Neural crest cell (in vitro differentiated cells): ENCODE measurements around the gene FHIT. TPM values are rescaled to one million over a fixed set of nuclear protein-coding genes. Genes with fewer than 3 reads are reported as not detected.

Source experiments
- DNase-seq: peaks from one replicate; pipeline ENCODE4 v3.0.0; 2021; ENCODE audit warnings: low read depth, mixed read lengths, low spot score
- H3K27ac Mint-ChIP-seq: one replicate; pipeline ENCODE4 v1.8.0; 2021; ENCODE audit warnings: mild to moderate bottlenecking, mixed read lengths; ENCODE audit not compliant: unreplicated experiment
- H3K27me3 Mint-ChIP-seq: 2 replicates; pipeline ENCODE4 v1.8.0; 2021; ENCODE audit warnings: low read depth, mild to moderate bottlenecking, mixed read lengths
- H3K36me3 Mint-ChIP-seq: 2 replicates; pipeline ENCODE4 v1.8.0; 2021; ENCODE audit warnings: low read depth, mild to moderate bottlenecking, mixed read lengths
- H3K4me1 Mint-ChIP-seq: 2 replicates; pipeline ENCODE4 v1.8.0; 2021; ENCODE audit warnings: mixed read lengths
- H3K4me3 Mint-ChIP-seq: one replicate; pipeline ENCODE4 v1.8.0; 2021; ENCODE audit warnings: mild to moderate bottlenecking, mixed read lengths
- H3K9me3 Mint-ChIP-seq: 2 replicates; pipeline ENCODE4 v1.8.0; 2021; ENCODE audit warnings: mixed read lengths
- total RNA-seq: library from RNA; stranded (reverse); gene quantifications from 2 replicates; pipeline ENCODE4 v1.2.1, GENCODE V29; 2021
- TF ChIP-seq, protein P1 (sequence below): fragments of 200-600 bp; sonication (generic); conservative IDR thresholded peaks from 2 replicates; pipeline ENCODE4 v1.5.0; 2021; ENCODE audit warnings: antibody characterized with exemption, mild to moderate bottlenecking

FHIT gene
- total RNA-seq, 1 donor from 2014 or later, result 5.2 TPM

DNA sequence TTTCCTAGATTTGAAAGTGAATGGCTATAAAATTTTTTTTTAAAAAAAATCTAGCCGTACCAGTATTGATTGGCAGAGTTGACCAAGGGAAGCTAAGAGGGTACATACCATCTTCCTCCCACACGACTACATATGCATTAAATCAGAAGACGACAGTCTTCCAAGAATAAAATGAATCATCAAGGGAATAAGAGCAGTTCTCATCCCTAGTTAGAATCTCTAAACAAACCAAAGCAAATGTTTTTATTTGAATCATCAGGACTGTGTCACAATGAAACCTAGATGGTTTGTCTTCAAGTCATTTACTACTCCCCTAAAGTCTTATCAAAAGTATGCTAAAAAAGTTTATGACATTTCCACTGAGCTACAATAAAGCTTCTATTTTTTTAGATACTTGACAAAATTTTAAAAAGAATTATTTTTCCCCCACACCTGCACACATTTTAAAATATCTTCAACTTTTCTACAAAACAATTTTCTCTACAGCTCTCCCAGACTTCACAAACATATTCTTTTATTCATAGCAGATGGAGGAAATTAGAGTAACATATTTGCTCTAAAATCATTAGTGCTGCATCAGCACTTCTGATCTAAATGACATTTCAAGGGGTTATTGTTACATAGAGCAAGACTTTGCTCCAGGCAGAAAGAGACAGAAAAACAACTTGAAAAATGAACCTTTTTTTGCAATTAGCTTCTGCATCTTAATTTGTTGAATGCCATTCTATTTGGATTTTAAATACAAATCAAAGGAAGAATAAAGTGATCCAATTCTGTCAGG, 547.1 kb downstream of the FHIT start:
- Mint-ChIP-seq H3K36me3 (no peaks in the 10 kb centered on the region), H3K4me1 (peaks cover 5% of the 10 kb centered on the region), H3K27me3 (no peaks in the 10 kb centered on the region), H3K4me3 (no peak overlapping the region), H3K27ac (no peak overlapping the region), H3K9me3 (no peaks in the 10 kb centered on the region)
- TF ChIP-seq, protein P1, sequence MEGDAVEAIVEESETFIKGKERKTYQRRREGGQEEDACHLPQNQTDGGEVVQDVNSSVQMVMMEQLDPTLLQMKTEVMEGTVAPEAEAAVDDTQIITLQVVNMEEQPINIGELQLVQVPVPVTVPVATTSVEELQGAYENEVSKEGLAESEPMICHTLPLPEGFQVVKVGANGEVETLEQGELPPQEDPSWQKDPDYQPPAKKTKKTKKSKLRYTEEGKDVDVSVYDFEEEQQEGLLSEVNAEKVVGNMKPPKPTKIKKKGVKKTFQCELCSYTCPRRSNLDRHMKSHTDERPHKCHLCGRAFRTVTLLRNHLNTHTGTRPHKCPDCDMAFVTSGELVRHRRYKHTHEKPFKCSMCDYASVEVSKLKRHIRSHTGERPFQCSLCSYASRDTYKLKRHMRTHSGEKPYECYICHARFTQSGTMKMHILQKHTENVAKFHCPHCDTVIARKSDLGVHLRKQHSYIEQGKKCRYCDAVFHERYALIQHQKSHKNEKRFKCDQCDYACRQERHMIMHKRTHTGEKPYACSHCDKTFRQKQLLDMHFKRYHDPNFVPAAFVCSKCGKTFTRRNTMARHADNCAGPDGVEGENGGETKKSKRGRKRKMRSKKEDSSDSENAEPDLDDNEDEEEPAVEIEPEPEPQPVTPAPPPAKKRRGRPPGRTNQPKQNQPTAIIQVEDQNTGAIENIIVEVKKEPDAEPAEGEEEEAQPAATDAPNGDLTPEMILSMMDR, result no peak
- no peak for DNase-seq

DNA sequence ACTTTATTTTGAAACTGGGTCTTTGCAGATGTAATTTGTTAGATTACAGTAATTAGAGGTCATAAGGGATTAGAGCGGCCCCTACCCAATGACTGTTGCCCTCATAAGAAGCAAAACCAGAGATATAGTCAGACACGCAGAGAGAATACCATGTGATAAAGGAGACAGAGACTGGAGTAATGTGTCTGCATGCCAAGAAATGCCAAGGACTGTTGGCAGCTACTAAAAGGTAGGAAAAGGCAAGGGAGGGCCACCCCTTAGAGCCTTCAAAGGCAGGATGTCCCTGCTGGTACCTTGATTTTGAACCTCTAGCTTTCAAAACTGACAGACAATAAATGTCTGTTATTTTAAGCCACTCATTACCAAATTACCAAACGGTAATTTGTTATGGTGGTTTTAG, 548.2 kb downstream of the FHIT start:
- TF ChIP-seq, protein P1, result no peak

DNA sequence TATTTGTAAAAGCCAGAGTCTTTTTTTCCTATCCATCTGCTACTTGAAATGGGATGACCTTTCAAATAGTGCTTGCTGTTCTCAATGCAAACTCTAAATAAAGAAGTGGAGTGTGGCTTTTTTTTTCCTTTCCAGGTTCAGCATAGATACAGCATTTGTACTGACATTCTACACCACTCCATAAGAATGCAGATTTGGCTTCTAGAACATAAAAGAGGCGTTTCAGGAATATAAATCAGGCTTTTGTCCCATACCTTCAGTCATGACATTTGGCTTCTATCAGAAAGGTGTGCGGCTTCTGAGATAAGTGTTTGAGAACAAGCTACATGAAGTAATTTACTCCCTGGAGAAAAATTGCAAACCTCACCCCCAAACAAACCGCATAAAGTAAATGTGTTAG, 553.1 kb downstream of the FHIT start:
- no peak overlapping the region for H3K4me3 Mint-ChIP-seq
- no peaks in the 10 kb centered on the region for H3K9me3 Mint-ChIP-seq
- peaks cover 2% of the 10 kb centered on the region for H3K36me3 Mint-ChIP-seq
- H3K4me1 Mint-ChIP-seq, result peaks cover 10% of the 10 kb centered on the region
- no peaks in the 10 kb centered on the region for H3K27me3 Mint-ChIP-seq
- no peak overlapping the region for H3K27ac Mint-ChIP-seq
- DNase-seq, result no peak
- TF ChIP-seq, protein P1, result no peak

More for the DNA sequence above, 548.2 kb downstream of the FHIT start:
- no peak for DNase-seq
- H3K9me3 Mint-ChIP-seq, result no peaks in the 10 kb centered on the region
- peaks cover 10% of the 10 kb centered on the region for H3K4me1 Mint-ChIP-seq
- H3K27ac Mint-ChIP-seq, result no peak overlapping the region
- no peak overlapping the region for H3K4me3 Mint-ChIP-seq
- H3K27me3 Mint-ChIP-seq, result no peaks in the 10 kb centered on the region
- no peaks in the 10 kb centered on the region for H3K36me3 Mint-ChIP-seq

DNA sequence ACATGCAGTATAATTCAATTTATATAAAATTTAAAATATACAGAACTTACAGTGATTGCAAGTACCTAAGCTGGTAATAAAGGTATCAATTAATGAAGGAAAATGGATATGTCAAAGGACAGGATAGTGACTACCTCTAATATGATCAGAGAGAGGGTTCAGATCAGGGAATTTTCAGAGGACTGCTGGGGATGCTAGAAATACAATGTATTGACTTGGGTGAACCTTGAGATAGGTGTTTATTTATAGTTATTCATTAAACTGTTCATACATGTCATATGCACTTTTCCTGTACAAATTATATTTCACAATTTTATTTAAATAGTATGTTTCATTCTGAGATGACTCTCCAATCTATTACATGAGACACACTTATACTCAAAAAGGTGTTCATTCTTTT, 554.1 kb downstream of the FHIT start:
- Mint-ChIP-seq H3K27ac (no peak overlapping the region), H3K4me1 (peaks cover 10% of the 10 kb centered on the region), H3K4me3 (no peak overlapping the region), H3K27me3 (no peaks in the 10 kb centered on the region), H3K36me3 (peaks cover 2% of the 10 kb centered on the region), H3K9me3 (no peaks in the 10 kb centered on the region)
- DNase-seq, result no peak
- TF ChIP-seq, protein P1, result no peak

DNA sequence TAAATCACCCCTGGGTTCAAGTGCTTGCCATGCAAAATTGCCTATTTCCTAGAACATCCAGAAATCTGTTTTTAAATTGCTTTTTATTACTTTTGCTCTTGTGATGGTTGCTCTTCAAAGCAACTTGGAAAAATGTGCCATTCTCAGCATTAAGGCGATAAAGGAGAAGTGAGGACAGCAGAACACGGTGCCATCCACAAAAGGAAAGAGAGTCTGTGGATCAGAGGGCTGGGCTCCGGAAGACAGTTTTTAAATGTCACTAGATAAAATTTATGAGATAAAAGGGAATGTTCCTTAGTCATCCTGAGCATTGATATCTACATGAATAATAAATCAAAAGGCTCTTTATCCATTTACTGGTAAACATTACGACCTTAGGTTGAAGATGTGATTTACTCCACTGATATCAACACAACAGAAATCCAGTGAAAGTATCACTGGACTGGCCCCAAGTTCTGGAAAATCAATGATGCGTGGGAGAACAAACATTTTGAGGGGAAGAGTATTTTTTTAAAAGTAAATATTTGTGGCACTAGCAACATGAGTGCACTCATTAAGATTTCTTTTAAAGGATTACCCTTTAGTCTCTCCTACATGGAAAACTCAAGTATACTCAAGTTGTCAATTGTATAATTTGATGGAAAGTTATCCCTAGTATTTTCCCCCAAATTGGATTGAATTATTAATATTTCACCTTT, 554.7 kb downstream of the FHIT start:
- Mint-ChIP-seq H3K4me3 (no peak overlapping the region), H3K36me3 (peaks cover 2% of the 10 kb centered on the region), H3K4me1 (peaks cover 10% of the 10 kb centered on the region)

More for the DNA sequence above, 554.7 kb downstream of the FHIT start:
- DNase-seq, result no peak
- no peak overlapping the region for H3K27ac Mint-ChIP-seq
- H3K27me3 Mint-ChIP-seq, result no peaks in the 10 kb centered on the region
- TF ChIP-seq, protein P1, result no peak
- no peaks in the 10 kb centered on the region for H3K9me3 Mint-ChIP-seq
